ENCODE results near the gene PARD3B.

The PARD3B gene

GRCh38 chr2:205094031-205094430, 548.8 kb downstream of the PARD3B start:
- no peak for TF ChIP-seq CTCF (IDR thresholded peaks at IDR 0.05; ENCODE audit: low read depth, low read length, missing control alignments)
- Histone ChIP-seq H3K27me3 (replicated peaks) (no peaks in the 10 kb centered on the region), H3K27ac (no peak overlapping the region), H3K4me3 (ENCODE audit: low read depth, low read length) (no peak overlapping the region), H3K36me3 (replicated peaks) (no peaks in the 10 kb centered on the region)
- in situ Hi-C loops (cut with HindIII; ENCODE audit: low pct_ligation_motif_present, low sequenced_read_pairs): no loop called here
- DNase-seq: no peak

GRCh38 chr2:205103699-205104098, 558.4 kb downstream of the PARD3B start:
- Histone ChIP-seq H3K27me3 (replicated peaks) (no peaks in the 10 kb centered on the region), H3K4me3 (ENCODE audit: low read depth, low read length) (no peak overlapping the region), H3K27ac (no peak overlapping the region), H3K36me3 (replicated peaks) (no peaks in the 10 kb centered on the region)
- in situ Hi-C loops (cut with HindIII; ENCODE audit: low pct_ligation_motif_present, low sequenced_read_pairs): no loop called here
- no peak for TF ChIP-seq CTCF (IDR thresholded peaks at IDR 0.05; ENCODE audit: low read depth, low read length, missing control alignments)
- no peak for DNase-seq

DNA sequence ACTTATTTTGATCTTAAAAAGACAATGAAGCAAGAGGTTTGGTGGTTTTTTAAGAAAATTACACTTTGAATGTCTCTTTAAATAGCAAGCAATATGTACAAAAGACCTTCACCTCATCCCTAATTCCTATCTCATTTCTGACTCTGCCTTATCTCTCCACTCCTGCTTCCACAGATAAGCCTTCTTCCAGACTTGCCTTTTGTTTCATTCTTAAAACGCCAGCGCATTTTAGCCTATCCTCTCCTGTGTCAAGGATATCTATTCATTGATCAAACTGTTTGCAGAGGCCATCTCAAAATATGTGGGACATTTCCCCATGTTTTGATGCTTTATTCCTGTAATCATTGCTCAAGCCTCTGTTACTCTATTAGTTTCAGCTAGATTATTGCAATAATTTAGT, 562.5 kb downstream of the PARD3B start:
- TF ChIP-seq CTCF (IDR thresholded peaks at IDR 0.05; ENCODE audit: low read depth, low read length, missing control alignments): no peak
- in situ Hi-C loops (cut with HindIII; ENCODE audit: low pct_ligation_motif_present, low sequenced_read_pairs): no loop called here
- DNase-seq: no peak

GRCh38 chr2:205115511-205115910, 570.2 kb downstream of the PARD3B start:
- H3K4me3 ChIP-seq (ENCODE audit: low read depth, low read length): no peak overlapping the region
- TF ChIP-seq CTCF (IDR thresholded peaks at IDR 0.05; ENCODE audit: low read depth, low read length, missing control alignments): no peak
- no peaks in the 10 kb centered on the region for H3K36me3 ChIP-seq (replicated peaks)
- no peaks in the 10 kb centered on the region for H3K27me3 ChIP-seq (replicated peaks)
- no peak for DNase-seq
- H3K27ac ChIP-seq: no peak overlapping the region
- in situ Hi-C loops (cut with HindIII; ENCODE audit: low pct_ligation_motif_present, low sequenced_read_pairs): no loop called here

More for the DNA sequence above, 562.5 kb downstream of the PARD3B start:
- H3K27me3 ChIP-seq (replicated peaks): no peaks in the 10 kb centered on the region
- no peak overlapping the region for H3K27ac ChIP-seq
- H3K4me3 ChIP-seq (ENCODE audit: low read depth, low read length): no peak overlapping the region
- no peaks in the 10 kb centered on the region for H3K36me3 ChIP-seq (replicated peaks)

- in situ Hi-C loops (cut with HindIII; ENCODE audit: low pct_ligation_motif_present, low sequenced_read_pairs): no loop called here
- no peak for DNase-seq
- no peak for TF ChIP-seq CTCF (IDR thresholded peaks at IDR 0.05; ENCODE audit: low read depth, low read length, missing control alignments)
- Histone ChIP-seq H3K27ac (no peak overlapping the region), H3K4me3 (ENCODE audit: low read depth, low read length) (no peak overlapping the region), H3K36me3 (replicated peaks) (no peaks in the 10 kb centered on the region), H3K27me3 (replicated peaks) (no peaks in the 10 kb centered on the region)
These were observed 571.9 kb downstream of the PARD3B start for GRCh38 chr2:205117125-205117524.

GRCh38 chr2:205119136-205119535, 573.9 kb downstream of the PARD3B start:
- no peak for DNase-seq
- H3K4me3 ChIP-seq (ENCODE audit: low read depth, low read length): no peak overlapping the region
- no peaks in the 10 kb centered on the region for H3K36me3 ChIP-seq (replicated peaks)
- no peaks in the 10 kb centered on the region for H3K27me3 ChIP-seq (replicated peaks)
- no peak for TF ChIP-seq CTCF (IDR thresholded peaks at IDR 0.05; ENCODE audit: low read depth, low read length, missing control alignments)
- H3K27ac ChIP-seq: no peak overlapping the region
- in situ Hi-C loops (cut with HindIII; ENCODE audit: low pct_ligation_motif_present, low sequenced_read_pairs): no loop called here

Data from brain microvascular endothelial cell (primary cell).